Activated CD4-positive, alpha-beta memory T cell treated with anti-CD3 and anti-CD28 coated beads for 36 hours (primary cell): ENCODE measurements around the gene CNTNAP5. TPM values are rescaled to one million over a fixed set of nuclear protein-coding genes. Genes with fewer than 3 reads are reported as not detected.

ENCODE experiments used
- CTCF ChIA-PET: fragments of 350-600 bp; sonication (Branson Sonifier 250); formaldehyde crosslinking; loops from one replicate; lab custom pipeline; 2021; ENCODE audit warnings: antibody characterized with exemption, inconsistent platforms; lab: Charles Lee
- POLR2A ChIA-PET: fragments of 350-600 bp; sonication (Branson Sonifier 250); formaldehyde crosslinking; loops from one replicate; lab custom pipeline; 2021; ENCODE audit warnings: antibody characterized with exemption; lab: Charles Lee
- DNase-seq: peaks from one replicate; pipeline ENCODE4 v3.0.0-alpha.2; 2020
- H3K27ac Mint-ChIP-seq: one replicate; pipeline ENCODE4 v1.8.0; 2021; ENCODE audit warnings: mixed read lengths
- H3K27me3 Mint-ChIP-seq: one replicate; pipeline ENCODE4 v1.8.0; 2021; ENCODE audit warnings: mixed read lengths
- H3K36me3 Mint-ChIP-seq: one replicate; pipeline ENCODE4 v1.8.0; 2021; ENCODE audit warnings: mixed read lengths
- H3K4me1 Mint-ChIP-seq: one replicate; pipeline ENCODE4 v1.8.0; 2021; ENCODE audit warnings: low read depth, mixed read lengths
- H3K4me3 Mint-ChIP-seq: one replicate; pipeline ENCODE4 v1.8.0; 2021; ENCODE audit warnings: mild to moderate bottlenecking, mixed read lengths
- H3K9me3 Mint-ChIP-seq: one replicate; pipeline ENCODE4 v1.8.0; 2021; ENCODE audit warnings: mixed read lengths
- intact Hi-C: fragments of 100-400 bp; cut with micrococcal nuclease; formaldehyde crosslinking; loops from one replicate; pipeline ENCODE4 v1.15.1; 2023
- total RNA-seq, 2 experiments: library from RNA; stranded (reverse); gene quantifications; one replicate each; pipeline ENCODE4 v1.2.3, GENCODE V29; 2021

CNTNAP5 gene
- total RNA-seq, 2 experiments from 2014 or later: not detected

- no peaks in the 10 kb centered on the region for H3K27me3 Mint-ChIP-seq
- no peaks in the 10 kb centered on the region for H3K4me1 Mint-ChIP-seq
- intact Hi-C loops: no loop called here
- H3K36me3 Mint-ChIP-seq: no peaks in the 10 kb centered on the region
- DNase-seq: no peak
- ChIA-PET CTCF (no interaction called here), POLR2A (no interaction called here)
- no peak overlapping the region for H3K4me3 Mint-ChIP-seq
- peaks cover 7% of the 10 kb centered on the region for H3K9me3 Mint-ChIP-seq
- H3K27ac Mint-ChIP-seq: no peak overlapping the region
These were observed 849.1 kb downstream of the CNTNAP5 start for GRCh38 chr2:124874219-124874618.

- H3K36me3 Mint-ChIP-seq: no peaks in the 10 kb centered on the region
- ChIA-PET POLR2A (no interaction called here), CTCF (no interaction called here)
- no peaks in the 10 kb centered on the region for H3K27me3 Mint-ChIP-seq
- H3K4me3 Mint-ChIP-seq: no peak overlapping the region
- intact Hi-C loops: no loop called here
- H3K27ac Mint-ChIP-seq: no peak overlapping the region
- DNase-seq: no peak
- H3K4me1 Mint-ChIP-seq: no peaks in the 10 kb centered on the region
- peaks cover 7% of the 10 kb centered on the region for H3K9me3 Mint-ChIP-seq
These were observed 849.6 kb downstream of the CNTNAP5 start for GRCh38 chr2:124874676-124875075.

GRCh38 chr2:124875627-124876244 is 850.6 kb downstream of the CNTNAP5 start:
- CTCF ChIA-PET: no interaction called here
- Mint-ChIP-seq H3K4me1 (no peaks in the 10 kb centered on the region), H3K36me3 (no peaks in the 10 kb centered on the region), H3K9me3 (peaks cover 7% of the 10 kb centered on the region), H3K4me3 (no peak overlapping the region), H3K27me3 (no peaks in the 10 kb centered on the region), H3K27ac (no peak overlapping the region)
- DNase-seq: no peak
- POLR2A ChIA-PET: no interaction called here
- intact Hi-C loops: no loop called here

- intact Hi-C loops: no loop called here
- H3K4me1 Mint-ChIP-seq: no peaks in the 10 kb centered on the region
- H3K4me3 Mint-ChIP-seq: no peak overlapping the region
- H3K9me3 Mint-ChIP-seq: peaks cover 7% of the 10 kb centered on the region
- H3K27me3 Mint-ChIP-seq: no peaks in the 10 kb centered on the region
- no peak for DNase-seq
- CTCF ChIA-PET: no interaction called here
- H3K27ac Mint-ChIP-seq: no peak overlapping the region
- POLR2A ChIA-PET: no interaction called here
- H3K36me3 Mint-ChIP-seq: no peaks in the 10 kb centered on the region
These were observed 852.1 kb downstream of the CNTNAP5 start for GRCh38 chr2:124877141-124877577.

- Mint-ChIP-seq H3K27ac (no peak overlapping the region), H3K9me3 (peaks cover 9% of the 10 kb centered on the region), H3K4me3 (no peak overlapping the region), H3K27me3 (no peaks in the 10 kb centered on the region), H3K4me1 (no peaks in the 10 kb centered on the region), H3K36me3 (no peaks in the 10 kb centered on the region)
- intact Hi-C loops: no loop called here
- ChIA-PET POLR2A (no interaction called here), CTCF (no interaction called here)
- no peak for DNase-seq
These were observed 854.6 kb downstream of the CNTNAP5 start for GRCh38 chr2:124879640-124880039.

- Mint-ChIP-seq H3K27me3 (no peaks in the 10 kb centered on the region), H3K27ac (no peak overlapping the region), H3K36me3 (no peaks in the 10 kb centered on the region), H3K4me1 (no peaks in the 10 kb centered on the region), H3K9me3 (peaks cover 9% of the 10 kb centered on the region), H3K4me3 (no peak overlapping the region)
- intact Hi-C loops: no loop called here
- CTCF ChIA-PET: no interaction called here
- POLR2A ChIA-PET: no interaction called here
- DNase-seq: no peak
These were observed 855.9 kb downstream of the CNTNAP5 start for GRCh38 chr2:124880995-124881394.

- Mint-ChIP-seq H3K4me3 (no peak overlapping the region), H3K9me3 (peaks cover 13% of the 10 kb centered on the region)
These were observed 857.3 kb downstream of the CNTNAP5 start for GRCh38 chr2:124882423-124882822.

GRCh38 chr2:124883595-124883994 is 858.5 kb downstream of the CNTNAP5 start:
- no peak overlapping the region for H3K4me3 Mint-ChIP-seq
- H3K4me1 Mint-ChIP-seq: no peaks in the 10 kb centered on the region
- POLR2A ChIA-PET: no interaction called here
- no peaks in the 10 kb centered on the region for H3K27me3 Mint-ChIP-seq
- intact Hi-C loops: no loop called here
- H3K27ac Mint-ChIP-seq: no peak overlapping the region
- no peak for DNase-seq
- no peaks in the 10 kb centered on the region for H3K36me3 Mint-ChIP-seq
- CTCF ChIA-PET: no interaction called here
- peaks cover 13% of the 10 kb centered on the region for H3K9me3 Mint-ChIP-seq

More at GRCh38 chr2:124882423-124882822, 857.3 kb downstream of the CNTNAP5 start:
- no peak overlapping the region for H3K27ac Mint-ChIP-seq
- H3K4me1 Mint-ChIP-seq: no peaks in the 10 kb centered on the region
- CTCF ChIA-PET: no interaction called here
- no peaks in the 10 kb centered on the region for H3K36me3 Mint-ChIP-seq
- H3K27me3 Mint-ChIP-seq: no peaks in the 10 kb centered on the region
- POLR2A ChIA-PET: no interaction called here
- no peak for DNase-seq
- intact Hi-C loops: no loop called here

GRCh38 chr2:124884315-124884714 is 859.2 kb downstream of the CNTNAP5 start:
- H3K27ac Mint-ChIP-seq: no peak overlapping the region
- no peak overlapping the region for H3K4me3 Mint-ChIP-seq
- POLR2A ChIA-PET: no interaction called here
- DNase-seq: no peak
- no peaks in the 10 kb centered on the region for H3K4me1 Mint-ChIP-seq
- CTCF ChIA-PET: no interaction called here
- peaks cover 13% of the 10 kb centered on the region for H3K9me3 Mint-ChIP-seq
- H3K27me3 Mint-ChIP-seq: no peaks in the 10 kb centered on the region
- H3K36me3 Mint-ChIP-seq: no peaks in the 10 kb centered on the region
- intact Hi-C loops: no loop called here

- Mint-ChIP-seq H3K9me3 (peaks cover 13% of the 10 kb centered on the region), H3K27ac (no peak overlapping the region), H3K36me3 (no peaks in the 10 kb centered on the region), H3K4me1 (no peaks in the 10 kb centered on the region), H3K4me3 (no peak overlapping the region), H3K27me3 (no peaks in the 10 kb centered on the region)
- CTCF ChIA-PET: no interaction called here
- intact Hi-C loops: no loop called here
- POLR2A ChIA-PET: no interaction called here
- no peak for DNase-seq
These were observed 861.1 kb downstream of the CNTNAP5 start for GRCh38 chr2:124886216-124886615.

- intact Hi-C loops: no loop called here
- no peak for DNase-seq
- H3K27ac Mint-ChIP-seq: no peak overlapping the region
- no peak overlapping the region for H3K4me3 Mint-ChIP-seq
- H3K27me3 Mint-ChIP-seq: no peaks in the 10 kb centered on the region
- peaks cover 13% of the 10 kb centered on the region for H3K9me3 Mint-ChIP-seq
- ChIA-PET CTCF (no interaction called here), POLR2A (no interaction called here)
- no peaks in the 10 kb centered on the region for H3K36me3 Mint-ChIP-seq
- no peaks in the 10 kb centered on the region for H3K4me1 Mint-ChIP-seq
These were observed 862.4 kb downstream of the CNTNAP5 start for GRCh38 chr2:124887466-124887865.

GRCh38 chr2:124888431-124888830 is 863.3 kb downstream of the CNTNAP5 start:
- Mint-ChIP-seq H3K27ac (no peak overlapping the region), H3K36me3 (no peaks in the 10 kb centered on the region), H3K9me3 (peaks cover 13% of the 10 kb centered on the region), H3K4me3 (no peak overlapping the region), H3K27me3 (no peaks in the 10 kb centered on the region), H3K4me1 (no peaks in the 10 kb centered on the region)
- no peak for DNase-seq
- CTCF ChIA-PET: no interaction called here
- intact Hi-C loops: no loop called here
- POLR2A ChIA-PET: no interaction called here

- no peak for DNase-seq
- peaks cover 3% of the 10 kb centered on the region for H3K9me3 Mint-ChIP-seq
- no peaks in the 10 kb centered on the region for H3K4me1 Mint-ChIP-seq
- intact Hi-C loops: no loop called here
- H3K27me3 Mint-ChIP-seq: no peaks in the 10 kb centered on the region
- ChIA-PET POLR2A (no interaction called here), CTCF (no interaction called here)
- H3K4me3 Mint-ChIP-seq: no peak overlapping the region
- H3K27ac Mint-ChIP-seq: no peak overlapping the region
- H3K36me3 Mint-ChIP-seq: no peaks in the 10 kb centered on the region
These were observed 869.1 kb downstream of the CNTNAP5 start for GRCh38 chr2:124894199-124894598.
